ENCODE results near the gene DMC1.

GRCh38 chr22:38540701-38541100 is 29.3 kb downstream of the DMC1 start:
- TF ChIP-seq CTCF (IDR thresholded peaks at IDR 0.05) (no peak), POLR2A (IDR thresholded peaks at IDR 0.05) (no peak)
